GM04503 (cell line): ENCODE results near the gene IGFBP4.

Experiments
- DNase-seq: peaks from one replicate; pipeline ENCODE4 v3.0.0-alpha.2; 2012; ENCODE audit warnings: low read depth

IGFBP4 gene

GRCh38 chr17:40490289-40490853 is 47.1 kb downstream of the IGFBP4 start:
- no peak for DNase-seq

DNA sequence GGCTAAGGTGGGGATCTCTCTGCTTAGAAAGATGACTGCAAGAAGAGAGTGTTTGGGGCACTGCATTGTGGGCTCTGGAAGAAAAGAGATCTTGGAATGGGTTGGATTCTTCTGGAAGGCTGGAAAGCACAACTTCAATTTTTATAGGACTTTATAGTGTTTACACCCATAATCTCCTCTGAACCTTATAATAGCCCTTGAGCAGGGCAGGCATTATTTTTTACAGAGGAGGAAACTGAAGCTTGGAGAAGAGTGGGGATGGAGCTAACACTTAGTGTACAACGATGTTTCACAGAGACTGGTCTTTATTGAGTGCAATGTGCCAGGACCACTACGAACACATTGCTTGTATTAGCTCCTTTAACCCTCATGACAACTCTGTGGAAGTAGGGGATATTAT is 47.7 kb downstream of the IGFBP4 start:
- DNase-seq: no peak

DNA sequence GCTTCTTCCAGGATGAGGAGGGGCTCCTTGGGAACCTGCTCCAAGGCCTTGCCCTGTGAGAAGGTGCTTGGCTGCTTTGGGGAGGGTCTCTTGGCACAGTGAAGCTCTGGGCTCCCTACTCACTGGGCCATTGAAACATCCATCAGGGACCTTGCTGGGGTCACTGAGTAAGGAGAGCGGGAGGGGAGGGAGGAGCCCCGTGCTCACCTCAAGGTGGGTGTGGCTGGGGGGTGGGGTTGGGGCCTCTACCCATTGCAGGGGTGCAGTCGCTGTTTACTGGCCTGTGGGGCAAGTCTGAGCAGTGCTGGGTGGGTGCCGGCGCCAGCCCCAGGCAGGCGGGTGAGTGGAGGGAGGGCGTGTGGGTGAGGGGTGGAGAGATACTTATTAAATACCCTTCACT is 48.2 kb downstream of the IGFBP4 start:
- no peak for DNase-seq

DNA sequence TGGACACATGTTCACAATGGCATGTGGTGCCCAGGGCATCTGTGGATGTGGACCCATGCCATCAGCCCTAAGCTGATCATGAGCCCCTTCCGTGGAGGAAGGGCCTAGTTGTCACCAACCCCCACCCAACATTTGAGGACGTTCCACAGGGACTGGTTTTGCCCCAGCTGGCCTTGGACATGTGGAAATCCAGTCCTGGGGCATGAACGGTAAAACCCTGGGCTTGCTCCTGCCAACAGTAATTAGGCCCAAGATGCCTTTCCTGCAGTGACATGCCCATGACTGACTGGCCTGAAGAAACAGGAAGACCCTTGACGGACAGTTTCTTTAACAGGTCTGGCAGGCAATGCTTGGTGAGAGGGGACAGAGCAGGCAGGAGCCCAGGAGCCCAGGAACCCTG is 50.4 kb downstream of the IGFBP4 start:
- no peak for DNase-seq

DNA sequence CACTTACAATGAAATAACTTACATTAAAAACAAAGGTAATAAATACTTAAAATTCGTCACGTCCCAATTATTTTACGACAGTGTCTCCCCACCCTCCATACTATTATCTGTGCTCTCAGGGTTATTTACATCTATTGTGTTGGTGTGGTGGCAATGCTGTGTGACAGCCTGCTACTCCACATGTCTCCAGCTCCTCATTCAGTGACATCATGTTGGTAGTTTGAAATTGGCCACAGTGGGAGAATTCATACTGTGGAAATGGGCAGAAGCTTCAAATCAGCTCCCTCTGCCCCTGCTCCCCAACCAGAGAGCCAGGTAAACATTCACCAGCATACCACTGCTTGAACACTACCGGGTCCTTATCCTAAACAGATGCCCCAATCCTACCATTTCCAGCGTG is 51.9 kb downstream of the IGFBP4 start:
- DNase-seq: no peak

DNA sequence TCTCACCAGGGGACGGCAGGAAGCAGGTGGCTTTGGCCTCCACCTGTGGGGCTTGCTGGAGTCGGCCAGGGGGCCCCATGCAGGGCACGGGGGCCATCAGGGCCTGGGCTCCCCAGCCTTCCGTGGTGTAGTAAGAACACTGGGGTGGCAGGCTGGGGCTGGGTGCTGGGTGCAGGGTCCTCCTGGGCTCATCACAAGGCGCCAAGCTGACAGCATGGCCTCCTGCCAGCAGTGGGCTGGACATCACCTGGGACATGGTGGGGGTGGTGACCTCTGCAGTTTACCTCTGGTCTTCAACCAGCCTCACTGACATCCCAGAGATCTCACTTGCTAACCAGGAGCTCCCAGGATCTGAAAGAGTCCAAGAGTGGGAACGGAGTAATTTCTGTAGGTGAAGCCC is 52.9 kb downstream of the IGFBP4 start:
- DNase-seq: no peak

DNA sequence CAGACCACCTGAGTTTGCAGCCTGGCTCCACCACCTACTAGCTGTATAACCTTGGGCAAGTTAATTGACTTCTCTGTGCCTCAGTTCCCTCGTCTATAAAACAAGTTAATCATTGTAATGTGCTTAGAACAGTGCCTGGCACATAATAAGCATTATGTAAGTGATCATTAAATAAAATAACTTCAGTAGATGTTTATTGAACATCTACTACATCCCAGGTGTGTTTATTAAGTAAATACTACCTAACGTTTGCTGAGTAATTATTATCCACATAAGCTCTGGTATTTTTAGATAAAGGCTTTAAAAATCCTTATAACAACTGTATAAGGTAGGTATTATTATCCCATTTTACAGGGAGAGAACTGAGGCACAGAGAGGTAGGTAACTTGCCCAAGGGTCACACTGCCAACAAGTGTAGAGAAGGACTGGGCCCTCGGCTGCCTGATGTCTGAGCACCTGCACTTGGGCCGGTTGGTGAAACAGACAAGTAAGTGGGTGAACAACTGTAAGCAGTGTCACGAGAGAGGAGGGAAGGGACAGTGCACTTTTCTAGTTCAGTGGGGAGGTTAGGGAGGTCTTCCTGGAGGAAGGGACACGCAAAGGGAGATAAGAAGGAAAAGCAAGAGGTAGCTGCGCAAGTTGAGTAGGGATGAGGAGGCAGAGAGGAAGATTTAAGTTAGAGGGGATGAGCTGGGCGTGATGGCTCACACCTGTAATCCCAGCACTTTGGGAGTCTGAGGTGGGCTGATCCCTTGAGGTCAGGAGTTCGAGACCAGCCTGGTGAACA is 53.6 kb downstream of the IGFBP4 start:
- DNase-seq: no peak

DNA sequence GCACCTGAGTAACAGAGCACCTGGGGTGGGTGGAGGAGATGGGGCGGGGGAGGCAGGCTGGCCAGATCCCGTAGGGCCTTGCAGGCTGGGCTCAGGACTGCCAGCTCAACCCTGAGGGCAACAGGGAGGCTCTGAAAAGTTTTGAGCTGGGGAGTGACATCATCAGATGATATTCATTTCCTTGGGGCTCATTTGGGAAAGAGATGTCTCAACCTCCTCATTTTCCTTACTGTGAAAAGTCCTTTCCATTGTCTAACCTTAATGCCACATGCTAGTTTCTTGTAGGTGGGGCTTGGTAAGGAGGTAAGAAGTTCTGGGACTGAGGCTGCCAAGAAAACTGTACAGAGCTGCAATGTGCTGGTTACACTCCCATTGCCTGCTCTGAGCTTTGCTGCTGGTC is 54.4 kb downstream of the IGFBP4 start:
- no peak for DNase-seq

DNA sequence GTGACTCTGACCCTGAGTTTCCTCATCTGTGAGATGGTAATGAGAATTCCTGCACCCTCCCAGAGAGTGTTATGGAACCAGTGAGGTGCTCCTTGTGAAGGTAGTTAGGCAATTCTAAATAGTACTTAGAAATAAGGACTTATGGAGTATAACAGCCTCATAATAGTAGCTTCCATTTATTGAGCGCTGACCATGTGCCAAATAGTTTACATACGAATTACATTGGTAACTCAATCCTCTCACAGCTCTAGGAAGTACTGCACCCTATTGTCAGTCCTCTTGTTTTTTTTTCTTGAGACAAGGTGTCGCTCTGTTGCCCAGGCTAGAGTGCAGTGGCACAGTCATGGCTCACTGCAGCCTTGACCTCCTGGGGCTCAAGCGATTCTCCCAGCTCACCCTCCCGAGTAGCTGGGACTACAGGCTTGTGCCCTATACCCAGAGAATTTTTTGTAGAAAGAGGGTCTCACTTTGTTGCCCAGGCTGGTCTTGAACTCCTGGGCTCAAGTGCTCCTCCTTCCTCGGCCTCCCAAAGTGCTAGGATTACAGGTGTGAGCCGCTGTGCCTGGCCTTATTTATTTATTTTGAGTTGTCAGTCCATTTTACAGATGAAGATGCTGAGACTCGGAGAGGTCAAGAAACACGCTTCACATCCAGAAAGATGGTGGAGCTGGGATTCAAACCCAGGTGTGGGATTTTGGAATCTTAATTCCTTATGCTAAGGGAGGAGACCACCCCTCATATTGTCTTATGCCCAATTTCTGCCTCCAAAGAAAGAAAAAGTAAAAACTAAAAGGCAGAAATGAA is 55.2 kb downstream of the IGFBP4 start:
- DNase-seq: no peak

DNA sequence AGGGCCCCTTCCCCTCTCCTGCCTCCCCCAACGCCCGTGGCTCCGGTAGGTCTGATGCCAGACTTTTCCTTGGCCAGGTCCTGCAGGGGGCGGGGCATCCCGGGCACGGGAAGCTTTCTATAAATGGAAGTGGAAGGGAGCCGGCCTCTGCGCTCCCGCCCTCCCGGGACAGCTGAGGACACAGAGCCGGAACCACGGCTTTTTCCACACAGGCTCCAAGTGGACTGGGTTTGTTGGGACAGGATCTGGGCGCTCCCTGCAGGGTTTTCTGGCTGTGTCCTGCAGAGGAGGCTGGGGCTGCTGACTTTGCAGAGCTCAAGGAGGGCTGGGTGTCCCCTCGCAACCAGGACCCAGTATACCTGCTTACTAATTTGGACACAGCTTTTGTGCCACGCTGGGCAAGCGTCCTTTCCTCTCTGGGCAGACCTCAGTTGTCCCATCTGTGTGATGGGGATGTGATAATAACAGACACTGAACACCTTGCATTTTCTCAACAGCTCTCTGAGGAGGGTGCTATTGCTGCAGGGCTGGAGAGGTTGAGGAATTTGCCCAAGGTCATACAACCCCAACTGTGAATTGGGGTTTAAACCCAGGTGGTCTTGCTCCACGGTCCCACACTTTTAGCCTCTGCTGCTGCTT is 56.4 kb downstream of the IGFBP4 start:
- DNase-seq: no peak

DNA sequence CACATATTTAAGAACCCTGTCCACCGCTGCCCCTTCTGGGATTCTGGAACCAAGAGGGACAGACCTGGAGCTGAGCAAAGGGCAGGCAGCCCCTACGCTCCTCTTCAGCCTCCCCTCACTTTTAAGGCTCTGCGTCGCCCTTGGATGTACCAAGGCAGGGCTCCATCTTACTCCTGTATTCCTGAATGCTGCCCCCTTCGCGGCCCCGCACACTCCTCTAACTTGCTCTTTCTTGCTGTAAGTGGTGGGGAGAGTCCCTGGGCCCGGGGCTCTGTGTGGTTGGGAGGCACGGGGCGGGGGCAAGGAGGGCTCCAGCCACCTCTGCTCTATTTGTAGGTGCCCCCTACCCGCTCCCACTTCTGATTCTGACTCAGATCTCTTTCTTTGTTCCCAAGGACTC is 56.9 kb downstream of the IGFBP4 start:
- no peak for DNase-seq

DNA sequence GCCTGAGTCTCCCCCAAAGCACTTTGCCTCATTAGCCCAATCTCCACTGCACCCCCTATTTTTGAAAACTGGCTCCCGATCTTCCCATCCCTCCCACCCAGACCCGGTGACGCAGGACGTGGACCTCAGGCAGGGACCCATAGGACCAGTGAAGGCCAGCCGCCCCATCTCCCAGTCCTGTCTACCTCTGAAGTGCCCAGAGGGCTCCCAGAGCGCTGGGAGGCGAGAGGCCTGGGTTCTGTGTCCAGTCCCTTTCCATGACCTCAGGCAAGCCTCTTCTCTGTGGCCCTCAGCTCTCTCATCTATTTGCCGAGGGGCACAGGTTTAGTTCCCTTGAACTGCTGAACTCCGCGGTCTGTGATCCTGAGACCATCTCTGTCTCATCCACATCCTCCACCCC is 57.5 kb downstream of the IGFBP4 start:
- no peak for DNase-seq

DNA sequence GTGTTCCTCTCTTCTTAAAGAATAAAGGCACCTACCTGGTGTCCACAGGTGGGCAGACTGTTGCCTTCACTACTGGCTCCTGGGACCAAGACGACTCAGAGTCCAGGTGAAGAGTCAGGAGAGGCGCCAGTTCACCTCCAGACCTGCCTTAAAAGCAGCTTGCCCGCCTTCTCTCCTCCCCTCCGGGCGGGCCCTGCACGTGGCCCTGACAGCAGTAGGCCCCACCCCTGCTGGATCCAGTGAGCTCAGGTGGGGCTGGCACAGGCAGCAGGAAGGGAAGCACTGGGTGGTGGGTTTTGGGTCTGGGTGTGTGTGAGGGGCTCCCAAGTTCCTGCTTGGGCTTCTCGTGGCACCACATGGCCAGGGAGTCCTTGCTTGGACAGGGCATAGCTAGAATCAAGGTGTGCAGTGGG is 58.3 kb downstream of the IGFBP4 start, which contains the start of gene TNS4:
Gene TNS4 (minus strand): TSS at position 125 of the 413 bp plus-strand sequence. CDS start 5,198 bp downstream, outside the sequence.
- DNase-seq: no peak

- no peak for DNase-seq
Observed at GRCh38 chr17:40502716-40503115, 59.5 kb downstream of the IGFBP4 start.

DNA sequence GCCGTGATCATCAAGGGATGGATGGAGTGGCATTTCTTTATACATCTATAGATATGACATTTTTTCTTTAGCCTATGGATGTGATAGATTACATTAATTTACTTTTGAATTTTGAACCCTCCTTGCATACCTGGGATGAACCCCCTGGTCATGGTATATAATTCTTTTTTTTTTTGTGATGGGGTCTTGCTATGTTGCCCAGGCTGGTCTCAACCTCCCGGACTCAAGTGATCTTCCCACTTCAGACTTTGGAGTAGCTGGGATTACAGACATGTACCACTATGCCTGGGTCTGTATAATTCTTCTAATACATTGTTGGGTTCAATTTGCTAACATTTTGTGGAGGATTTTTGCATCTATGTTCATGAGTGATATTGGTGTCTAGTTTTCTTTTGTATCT is 59.9 kb downstream of the IGFBP4 start:
- no peak for DNase-seq

DNA sequence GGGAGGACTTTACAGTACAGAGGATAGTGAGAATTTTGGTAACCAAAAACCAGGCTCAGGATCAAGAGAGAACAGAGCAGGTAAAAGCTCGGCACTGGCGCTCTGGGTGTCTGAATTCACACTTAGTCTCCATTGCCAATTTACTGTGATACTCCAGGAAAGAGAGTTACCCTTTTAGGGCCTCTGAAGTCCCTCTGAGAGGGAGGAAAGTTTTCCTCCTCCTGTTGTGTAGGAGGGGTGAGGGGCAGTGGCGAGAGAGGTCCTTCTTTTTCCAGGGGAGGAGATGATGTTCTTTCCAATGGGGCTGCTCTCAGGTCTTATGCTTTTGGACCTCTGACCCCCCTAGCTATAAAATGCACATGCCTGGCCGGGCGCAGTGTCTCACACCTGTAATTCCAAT is 63.5 kb downstream of the IGFBP4 start:
- DNase-seq: no peak
